Neuronal stem cell (in vitro differentiated cells): ENCODE measurements around the gene TRPM6.

Experiments used
- DNase-seq: peaks from one replicate; pipeline ENCODE4 v3.0.0-alpha.2; 2013; ENCODE audit warnings: low spot score
- H2AFZ ChIP-seq: one replicate; pipeline ENCODE4 v1.6.1; 2013; ENCODE audit warnings: mild to moderate bottlenecking, low read length, inconsistent platforms
- H2AK5ac ChIP-seq: 2 replicates; pipeline ENCODE4 v1.6.1; 2013; ENCODE audit warnings: low read depth, mild to moderate bottlenecking, inconsistent platforms, low read length, moderate library complexity, mixed read lengths
- H2BK120ac ChIP-seq: 2 replicates; pipeline ENCODE4 v1.6.1; 2013; ENCODE audit warnings: low read depth, mild to moderate bottlenecking, inconsistent platforms, low read length, moderate library complexity, mixed read lengths
- H2BK12ac ChIP-seq: one replicate; pipeline ENCODE4 v1.6.1; 2013; ENCODE audit warnings: low read length, inconsistent platforms
- H2BK15ac ChIP-seq: 2 replicates; pipeline ENCODE4 v1.6.1; 2013; ENCODE audit warnings: mild to moderate bottlenecking, low read length, inconsistent platforms, mixed read lengths
- H2BK5ac ChIP-seq: one replicate; pipeline ENCODE4 v1.6.1; 2013; ENCODE audit warnings: inconsistent platforms, mild to moderate bottlenecking, low read length, moderate library complexity
- H3K14ac ChIP-seq: one replicate; pipeline ENCODE4 v1.6.1; 2013; ENCODE audit warnings: low read length, inconsistent platforms
- H3K18ac ChIP-seq: 2 replicates; pipeline ENCODE4 v1.6.1; 2013; ENCODE audit warnings: low read length, inconsistent platforms
- H3K23ac ChIP-seq: 2 replicates; pipeline ENCODE4 v1.6.1; 2013; ENCODE audit warnings: low read depth, mild to moderate bottlenecking, mixed read lengths, low read length, inconsistent platforms; ENCODE audit not compliant: poor library complexity
- H3K27ac ChIP-seq: replicated peaks from 3 replicates; pipeline ENCODE4 v1.5.1; 2013; ENCODE audit warnings: low read length, inconsistent platforms
- H3K27me3 ChIP-seq, 3 experiments: 2 replicates each; pipeline ENCODE4 v1.6.1; 2013; ENCODE audit warnings: low read length in 3 of 3, mild to moderate bottlenecking in 2 of 3, inconsistent platforms in 1 of 3, low read depth in 1 of 3, mixed read lengths in 1 of 3, moderate library complexity in 1 of 3; ENCODE audit not compliant: control insufficient read depth in 3 of 3, insufficient read depth in 3 of 3
- H3K36me3 ChIP-seq, 2 donors: replicated peaks in 1 of 2; 2 replicates each; pipeline ENCODE4 v1.6.1; 2013; ENCODE audit warnings: low read length in 2 of 2; ENCODE audit not compliant: control insufficient read depth in 2 of 2, insufficient read depth in 2 of 2
- H3K4ac ChIP-seq: 2 replicates; pipeline ENCODE4 v1.6.1; 2013; ENCODE audit warnings: inconsistent platforms, mild to moderate bottlenecking, low read length, moderate library complexity
- H3K4me1 ChIP-seq, 2 donors: 1 replicate in 1 of 2; 2 replicates in 1 of 2; pipeline ENCODE4 v1.6.1; 2013; ENCODE audit warnings: low read length in 2 of 2, low read depth in 1 of 2; ENCODE audit not compliant: control insufficient read depth in 2 of 2, insufficient read depth in 1 of 2
- H3K4me2 ChIP-seq: one replicate; pipeline ENCODE4 v1.6.1; 2013; ENCODE audit warnings: mild to moderate bottlenecking, low read length, inconsistent platforms; ENCODE audit not compliant: insufficient read depth, poor library complexity, severe bottlenecking
- H3K4me3 ChIP-seq, 2 donors: 2 replicates each; pipeline ENCODE4 v1.5.1; 2013; ENCODE audit warnings: low read length in 2 of 2, mild to moderate bottlenecking in 2 of 2, inconsistent platforms in 1 of 2, moderate library complexity in 1 of 2
- H3K79me1 ChIP-seq: one replicate; pipeline ENCODE4 v1.6.1; 2013; ENCODE audit warnings: low read depth, mild to moderate bottlenecking, inconsistent platforms, low read length, moderate library complexity
- H3K9ac ChIP-seq: one replicate; pipeline ENCODE4 v1.6.1; 2013; ENCODE audit warnings: mild to moderate bottlenecking, low read depth, low read length, inconsistent platforms; ENCODE audit not compliant: poor library complexity
- H3K9me3 ChIP-seq, 2 donors: replicated peaks in 1 of 2; 2 replicates each; pipeline versions ENCODE3 to v1.6.1; 2013; ENCODE audit warnings: low read length in 2 of 2, mild to moderate bottlenecking in 2 of 2, inconsistent platforms in 1 of 2, low read depth in 1 of 2, mixed read lengths in 1 of 2, moderate library complexity in 1 of 2; ENCODE audit not compliant: control insufficient read depth in 2 of 2, insufficient read depth in 1 of 2
- H4K8ac ChIP-seq: one replicate; pipeline ENCODE4 v1.6.1; 2013; ENCODE audit warnings: low read depth, mild to moderate bottlenecking, inconsistent platforms, low read length, moderate library complexity
- H4K91ac ChIP-seq: one replicate; pipeline ENCODE4 v1.6.1; 2013; ENCODE audit warnings: low read length, low read depth, mild to moderate bottlenecking, inconsistent platforms; ENCODE audit not compliant: poor library complexity
- WGBS, 2 donors: extraction: QIAGEN DNeasy Blood & Tissue Kit; methylation state at CpG; one replicate each; pipeline ENCODE4 v1.1.7; 2013; ENCODE audit warnings: missing lambda C conversion rate in 2 of 2, mixed read lengths in 1 of 2; ENCODE audit not compliant: insufficient read length in 2 of 2, insufficient replicate concordance in 1 of 2; ENCODE audit errors: extremely low coverage in 2 of 2; 5-methylcytosine and 5-hydroxymethylcytosine counted together

Gene TRPM6

DNA sequence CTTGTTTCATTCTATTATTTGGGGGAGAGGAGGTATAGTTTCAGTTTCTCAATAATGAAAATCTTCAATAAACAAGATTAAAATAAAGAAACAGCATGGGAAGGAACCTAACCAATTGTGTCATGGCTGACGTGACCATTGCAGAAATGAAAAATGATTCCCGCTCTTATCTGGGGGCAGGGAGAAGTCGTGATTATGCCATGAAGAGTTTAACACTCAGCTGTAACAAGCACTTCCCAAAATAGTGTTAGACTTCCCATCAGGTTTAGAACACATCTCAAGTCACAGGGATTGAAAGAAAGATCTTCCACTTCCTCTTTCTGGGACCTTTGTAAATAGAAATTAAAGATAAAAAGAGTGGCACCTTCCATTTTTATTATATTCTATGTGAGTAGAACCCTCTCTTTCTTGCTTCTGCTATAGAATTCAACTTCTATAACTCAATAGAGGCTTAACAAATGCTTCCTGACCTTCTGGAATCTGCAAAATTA, 122.2 kb downstream of the TRPM6 start:
- Histone ChIP-seq H2BK15ac (no peak overlapping the region), H3K18ac (no peak overlapping the region), H2BK120ac (no peak overlapping the region), H3K9ac (no peak overlapping the region), H2AFZ (no peak overlapping the region), H2BK12ac (no peak overlapping the region), H2AK5ac (no peak overlapping the region), H3K23ac (no peak overlapping the region), H3K36me3 (no peaks in the 10 kb centered on the region), H3K27ac (no peak overlapping the region), H3K27me3 (no peaks in the 10 kb centered on the region), H4K8ac (no peak overlapping the region), H3K4me1 (no peaks in the 10 kb centered on the region), H3K14ac (no peak overlapping the region), H3K4ac (no peak overlapping the region), H3K4me2 (no peak overlapping the region), H3K9me3 (no peaks in the 10 kb centered on the region), H3K79me1 (no peaks in the 10 kb centered on the region), H4K91ac (no peak overlapping the region), H2BK5ac (no peak overlapping the region), H3K4me3 (no peak overlapping the region)
- no peak for DNase-seq
- WGBS, 2 donors, result no CpG with 5 or more reads among the region's 3 CpGs

DNA sequence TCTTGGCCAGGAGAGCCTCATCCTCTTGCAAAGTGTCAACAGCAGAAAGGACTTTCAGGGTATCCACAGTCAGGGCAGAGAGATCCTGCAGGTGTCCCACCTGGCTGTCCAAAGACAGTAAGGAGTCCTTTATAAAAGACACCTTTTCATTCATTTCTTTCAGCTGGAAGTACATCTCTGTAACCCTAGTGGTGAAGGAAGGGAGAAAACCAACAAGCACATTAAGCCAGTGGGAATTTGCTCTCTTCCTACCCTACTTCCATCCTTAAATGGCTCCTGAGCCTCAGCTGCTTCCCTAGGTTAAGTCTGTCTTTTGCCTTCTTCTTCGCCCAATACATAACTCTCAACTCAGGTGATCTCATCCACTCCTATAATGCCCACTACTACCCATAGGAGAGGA, 124.8 kb downstream of the TRPM6 start:
- Histone ChIP-seq H3K27ac (no peak overlapping the region), H4K8ac (no peak overlapping the region), H4K91ac (no peak overlapping the region), H3K27me3 (no peaks in the 10 kb centered on the region), H3K23ac (no peak overlapping the region), H2AK5ac (no peak overlapping the region), H3K18ac (no peak overlapping the region), H2BK12ac (no peak overlapping the region), H3K4me3 (no peak overlapping the region), H3K4me2 (no peak overlapping the region), H2AFZ (no peak overlapping the region), H3K36me3 (no peaks in the 10 kb centered on the region), H2BK5ac (no peak overlapping the region), H3K4me1 (no peaks in the 10 kb centered on the region), H3K9me3 (no peaks in the 10 kb centered on the region), H3K9ac (no peak overlapping the region), H3K14ac (no peak overlapping the region), H3K4ac (no peak overlapping the region), H3K79me1 (no peaks in the 10 kb centered on the region), H2BK120ac (no peak overlapping the region), H2BK15ac (no peak overlapping the region)
- no CpG with 5 or more reads among the region's 1 CpG for WGBS, 2 donors
- no peak for DNase-seq

DNA sequence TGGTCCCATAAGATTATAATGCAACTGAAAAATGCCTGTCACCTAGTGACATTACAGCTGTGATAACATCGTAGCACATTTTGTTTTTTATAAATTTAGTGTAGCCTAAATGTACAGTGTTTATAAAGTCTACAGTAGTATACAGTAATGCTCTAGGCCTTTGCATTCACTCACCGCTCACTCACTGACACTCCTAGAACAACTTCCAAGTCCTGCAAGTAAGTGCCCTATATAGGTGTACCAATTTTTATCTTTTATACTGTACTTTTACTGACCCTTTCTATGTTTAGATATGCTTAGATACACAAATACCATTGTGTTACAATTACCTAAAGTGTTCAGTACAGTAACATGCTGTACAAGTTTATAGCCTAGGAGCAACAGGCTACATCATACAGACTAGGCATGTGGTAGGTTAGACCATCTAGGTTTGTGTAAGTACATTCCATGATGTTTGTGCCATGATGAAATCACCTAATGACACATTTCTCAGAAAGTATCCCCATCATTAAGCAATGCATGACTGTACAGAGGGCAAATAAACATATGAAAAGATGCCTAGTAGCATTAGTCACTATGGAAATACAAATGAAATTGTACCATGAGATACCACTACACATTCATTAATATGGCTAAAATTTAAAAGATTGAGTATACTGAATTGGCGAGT, 127.6 kb downstream of the TRPM6 start:
- Histone ChIP-seq H3K4me2 (no peak overlapping the region), H2BK15ac (no peak overlapping the region), H4K91ac (no peak overlapping the region), H3K4me1 (no peaks in the 10 kb centered on the region), H3K36me3 (no peaks in the 10 kb centered on the region), H3K4me3 (no peak overlapping the region), H3K4ac (no peak overlapping the region), H3K27me3 (no peaks in the 10 kb centered on the region), H3K9ac (no peak overlapping the region), H2BK120ac (no peak overlapping the region), H2AK5ac (no peak overlapping the region), H3K27ac (no peak overlapping the region), H2AFZ (no peak overlapping the region), H3K18ac (no peak overlapping the region), H2BK12ac (no peak overlapping the region), H2BK5ac (no peak overlapping the region), H3K79me1 (no peaks in the 10 kb centered on the region), H3K23ac (no peak overlapping the region), H4K8ac (no peak overlapping the region), H3K9me3 (no peaks in the 10 kb centered on the region), H3K14ac (no peak overlapping the region)
- DNase-seq, result no peak
- no CpG with 5 or more reads among the region's 3 CpGs for WGBS, 2 donors

DNA sequence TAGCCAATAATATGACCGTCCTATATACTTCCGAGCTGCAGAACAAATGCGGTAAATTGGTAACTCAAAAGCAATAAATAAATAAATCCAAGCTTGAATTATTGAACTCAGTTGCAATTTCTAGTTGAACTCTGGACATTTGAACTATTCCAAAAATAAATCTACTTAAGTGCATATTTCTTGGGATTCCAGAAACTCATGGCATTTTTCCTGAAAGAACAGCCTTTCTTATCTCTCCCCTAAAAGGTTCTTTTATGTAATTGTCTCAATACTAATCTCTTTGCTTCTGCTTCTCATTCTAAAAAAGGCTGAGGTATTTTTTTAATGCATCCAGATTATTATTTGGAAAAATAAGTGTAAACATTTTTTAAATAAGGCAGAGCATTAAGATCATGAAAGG, 131.7 kb downstream of the TRPM6 start:
- no CpG with 5 or more reads among the region's 3 CpGs for WGBS, 2 donors
- no peak overlapping the region for H3K23ac ChIP-seq
- no peaks in the 10 kb centered on the region for H3K27me3 ChIP-seq

More for the DNA sequence above, 131.7 kb downstream of the TRPM6 start:
- Histone ChIP-seq H3K4me1 (no peaks in the 10 kb centered on the region), H4K91ac (no peak overlapping the region), H2AK5ac (no peak overlapping the region), H2AFZ (no peak overlapping the region), H2BK5ac (no peak overlapping the region), H3K36me3 (no peaks in the 10 kb centered on the region), H3K9ac (no peak overlapping the region), H3K79me1 (no peaks in the 10 kb centered on the region), H4K8ac (no peak overlapping the region), H3K18ac (no peak overlapping the region), H2BK15ac (no peak overlapping the region), H3K4me3 (no peak overlapping the region), H3K4me2 (no peak overlapping the region), H3K4ac (no peak overlapping the region), H3K27ac (no peak overlapping the region), H2BK12ac (no peak overlapping the region), H3K9me3 (no peaks in the 10 kb centered on the region), H2BK120ac (no peak overlapping the region), H3K14ac (no peak overlapping the region)
- no peak for DNase-seq
